Thymus (tissue), 11 donors: ENCODE measurements around the gene EBLN2. TPM values are rescaled to one million over a fixed set of nuclear protein-coding genes. Genes with fewer than 3 reads are reported as not detected.

Source experiments
- DNase-seq, 9 donors: peaks; one replicate each; pipeline ENCODE4 v3.0.0-alpha.2; 2013; ENCODE audit warnings: low spot score in 9 of 9, low read depth in 6 of 9, missing footprints in 1 of 9
- H3K27ac ChIP-seq, 2 donors: one replicate each; pipeline ENCODE4 v1.5.1; 2013; ENCODE audit warnings: control low read depth in 1 of 2, low read depth in 1 of 2, low read length in 1 of 2, mild to moderate bottlenecking in 1 of 2, moderate library complexity in 1 of 2
- H3K27me3 ChIP-seq, 2 donors: one replicate each; pipeline ENCODE4 v1.5.1; 2013; ENCODE audit warnings: low read length in 1 of 2; ENCODE audit not compliant: control insufficient read depth in 2 of 2, insufficient read depth in 1 of 2
- H3K36me3 ChIP-seq, 2 donors: one replicate each; pipeline ENCODE4 v1.5.1; 2013; ENCODE audit warnings: low read length in 1 of 2, mild to moderate bottlenecking in 1 of 2, moderate library complexity in 1 of 2; ENCODE audit not compliant: control insufficient read depth in 2 of 2, insufficient read depth in 2 of 2
- H3K4me1 ChIP-seq, 2 donors: one replicate each; pipeline ENCODE4 v1.5.1; 2013; ENCODE audit warnings: low read length in 2 of 2; ENCODE audit not compliant: control insufficient read depth in 2 of 2, insufficient read depth in 2 of 2
- H3K4me3 ChIP-seq, 2 donors: one replicate each; pipeline ENCODE4 v1.5.1; 2013; ENCODE audit warnings: low read length in 2 of 2, control low read depth in 1 of 2, mild to moderate bottlenecking in 1 of 2
- H3K9me3 ChIP-seq, 2 donors: one replicate each; pipeline ENCODE4 v1.5.1; 2013; ENCODE audit warnings: low read length in 1 of 2, mild to moderate bottlenecking in 1 of 2; ENCODE audit not compliant: control insufficient read depth in 2 of 2, insufficient read depth in 1 of 2
- WGBS: extraction: QIAGEN DNeasy Blood & Tissue Kit; methylation state at CpG from one replicate; pipeline ENCODE4 v1.1.7; 2013; 5-methylcytosine and 5-hydroxymethylcytosine counted together
- polyA plus RNA-seq: library from polyadenylated mRNA; stranded (reverse); fragments of 200-250 nt; gene quantifications from one replicate; pipeline ENCODE4 v1.2.3, GENCODE V29; 2013
- total RNA-seq: library from RNA; stranded (reverse); fragments of 120-200 nt; gene quantifications from one replicate; pipeline ENCODE4 v1.2.4, GENCODE V29; 2013
- donor health status: healthy.

Gene EBLN2
- total and polyA plus RNA-seq, 2 donors, result 0.94 to 4.2 TPM

DNA sequence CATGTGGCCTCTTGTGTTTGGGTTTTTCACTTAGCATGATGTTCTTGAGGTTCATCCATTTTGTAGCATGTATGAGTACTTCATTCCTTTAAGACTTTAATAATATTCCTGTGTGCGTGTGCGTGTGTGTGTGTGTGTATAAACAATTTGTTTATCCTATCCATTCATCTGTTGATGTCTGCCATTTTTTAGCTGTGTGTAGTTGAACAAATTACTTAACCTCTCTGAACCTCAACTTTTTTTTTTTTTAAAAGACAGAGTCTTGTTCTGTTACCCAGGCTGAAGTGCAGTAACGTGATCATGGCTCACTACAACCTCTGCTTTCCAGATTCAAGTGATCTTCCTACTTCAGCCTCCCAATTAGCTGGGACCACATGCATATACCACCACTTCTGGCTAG is 47.3 kb downstream of the EBLN2 start:
- no peaks in the 10 kb centered on the region for H3K4me1 ChIP-seq
- no peak overlapping the region for H3K27ac ChIP-seq
- no peaks in the 10 kb centered on the region for H3K27me3 ChIP-seq
- no peaks in the 10 kb centered on the region for H3K36me3 ChIP-seq
- no peak overlapping the region for H3K4me3 ChIP-seq
- H3K9me3 ChIP-seq, result peaks cover 0 to 2% of the 10 kb centered on the region in 2 donors
- WGBS, result 98% methylated on average over 3 of the region's 3 CpGs
- DNase-seq, result no peak

DNA sequence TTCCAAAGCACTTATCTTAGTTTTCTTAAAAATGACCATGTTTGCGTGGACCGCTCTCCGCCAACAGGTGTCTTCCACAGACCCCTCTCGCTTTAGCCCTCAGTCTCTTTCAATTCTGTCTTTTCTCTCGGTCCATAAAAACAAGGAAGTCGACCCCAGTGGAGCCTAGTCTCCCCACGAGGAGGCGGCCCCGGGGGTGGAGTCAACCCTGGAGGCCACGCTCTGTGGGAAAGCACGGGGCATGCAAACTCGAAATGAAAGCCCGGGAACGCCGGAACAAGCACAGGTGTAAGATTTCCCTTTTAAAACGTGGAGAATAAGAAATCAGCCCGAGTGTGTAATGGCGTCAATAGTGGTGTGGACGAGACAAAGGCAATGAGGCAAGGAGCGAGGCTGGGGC is 49.1 kb downstream of the EBLN2 start:
- no peaks in the 10 kb centered on the region for H3K27me3 ChIP-seq
- no peak overlapping the region for H3K27ac ChIP-seq
- no peaks in the 10 kb centered on the region for H3K36me3 ChIP-seq
- 90% methylated on average over 20 of the region's 20 CpGs for WGBS
- H3K9me3 ChIP-seq, result peaks cover 0 to 2% of the 10 kb centered on the region in 2 donors
- no peak for DNase-seq
- no peaks in the 10 kb centered on the region for H3K4me1 ChIP-seq
- H3K4me3 ChIP-seq, result no peak overlapping the region

Other genes with a start within 250 kb of the EBLN2 start
- 22.6 TPM for gene SHQ1, start 213.2 kb upstream of the EBLN2 start, total RNA-seq
- gene SHQ1, start 213.2 kb upstream of the EBLN2 start, polyA plus RNA-seq, result 17.4 TPM
- gene GXYLT2, start 173.6 kb upstream of the EBLN2 start, total RNA-seq, result 6.6 TPM
- gene GXYLT2, start 173.6 kb upstream of the EBLN2 start, polyA plus RNA-seq, result 2.9 TPM
- gene PPP4R2, start 64.8 kb upstream of the EBLN2 start, total RNA-seq, result 79.7 TPM
- 36.6 TPM for gene PPP4R2, start 64.8 kb upstream of the EBLN2 start, polyA plus RNA-seq